Cerebellar nuclear complex (tissue), 1 donor: ENCODE results near the gene TMPRSS11A.

Experiments used
- DNase-seq, 2 experiments: peaks; one replicate each; lab custom pipeline; 2025; lab: John Stamatoyannopoulos, UW

Gene TMPRSS11A

DNA sequence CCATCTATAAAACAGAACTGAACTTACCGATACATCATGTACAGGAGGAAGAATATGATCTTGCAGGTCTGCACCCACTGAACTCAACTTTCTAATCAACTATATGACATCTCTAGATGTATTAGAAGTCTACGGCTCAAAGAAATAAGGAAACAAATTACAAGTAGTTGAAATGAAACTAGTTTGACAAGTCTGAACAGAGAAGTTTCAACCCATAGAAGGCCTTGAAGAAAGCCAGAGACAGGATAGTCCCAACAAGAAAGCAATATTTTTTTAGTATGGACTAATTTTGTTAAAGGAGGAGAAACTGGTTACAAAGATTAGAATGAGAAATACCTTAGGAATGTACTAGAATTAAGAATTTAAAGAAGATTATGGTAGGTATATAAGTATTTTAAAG is at the start of gene TMPRSS11A:
TSS of gene TMPRSS11A (minus strand) at position 138 of the 400 bp plus-strand sequence. CDS start at position 38, 100 bp downstream.
- DNase-seq: no peak

DNA sequence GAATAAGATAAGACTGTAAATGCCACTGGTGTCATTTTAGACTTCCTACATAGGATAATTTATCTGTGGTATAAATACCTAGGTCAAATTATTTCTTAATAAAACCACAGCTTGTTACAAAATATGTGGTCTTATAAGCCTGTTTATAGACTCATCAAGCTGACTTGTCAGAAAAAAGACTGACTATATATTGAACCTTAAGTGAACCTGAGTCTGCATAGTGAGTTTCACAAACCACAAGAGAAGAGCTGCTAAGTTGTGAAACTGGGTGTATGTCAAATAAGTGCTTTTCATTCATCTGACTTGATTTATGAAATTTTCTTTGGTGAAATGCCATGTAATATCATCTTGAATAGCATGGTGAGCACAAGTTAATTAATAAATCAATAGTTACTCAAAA is 48.4 kb upstream of the TMPRSS11A start:
- no peak for DNase-seq

GRCh38 chr4:68002906-68003305 is 39.6 kb upstream of the TMPRSS11A start:
- no peak for DNase-seq

GRCh38 chr4:67996127-67996526 is 32.8 kb upstream of the TMPRSS11A start:
- no peak for DNase-seq

DNA sequence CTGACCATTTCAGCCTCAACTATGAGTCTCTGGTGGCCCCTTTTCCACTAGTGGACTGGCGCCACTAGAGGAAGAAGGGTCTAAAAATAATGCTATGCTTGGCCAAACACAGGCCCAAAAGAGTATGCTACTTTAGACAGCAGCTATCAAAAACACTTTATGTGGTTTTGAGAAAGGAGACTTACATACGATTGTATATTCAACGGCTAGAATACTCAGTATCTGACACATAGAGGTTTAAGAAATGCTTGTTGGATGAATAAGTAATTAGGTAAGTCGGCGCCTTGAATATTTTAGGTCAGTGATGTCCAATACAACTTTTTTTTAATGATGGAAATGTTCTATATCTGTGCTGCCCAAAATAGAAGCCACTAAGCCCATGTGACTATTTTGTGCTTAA is 25.7 kb upstream of the TMPRSS11A start:
- DNase-seq: no peak

DNA sequence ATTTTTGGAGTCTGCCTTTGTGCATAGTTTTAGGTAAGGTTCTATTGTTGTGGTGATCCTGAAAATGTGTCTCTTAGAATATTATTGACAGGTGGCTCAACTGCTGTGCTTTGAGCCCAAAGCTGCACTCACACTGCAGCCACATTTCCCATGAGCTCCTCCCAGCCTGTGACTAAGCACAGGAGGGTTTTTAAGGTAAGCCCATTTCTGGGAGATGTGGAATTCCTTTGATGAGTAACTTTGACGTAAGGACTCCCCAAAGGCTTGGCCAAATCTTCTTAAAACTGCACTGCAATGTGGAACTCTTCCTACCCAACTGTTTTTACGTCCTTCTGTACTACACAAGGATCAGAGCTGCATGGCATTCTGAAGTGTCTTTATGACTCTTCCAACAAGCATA is 20.0 kb upstream of the TMPRSS11A start:
- no peak for DNase-seq

- no peak for DNase-seq
These were observed 17.2 kb upstream of the TMPRSS11A start for GRCh38 chr4:67980512-67980911.

DNA sequence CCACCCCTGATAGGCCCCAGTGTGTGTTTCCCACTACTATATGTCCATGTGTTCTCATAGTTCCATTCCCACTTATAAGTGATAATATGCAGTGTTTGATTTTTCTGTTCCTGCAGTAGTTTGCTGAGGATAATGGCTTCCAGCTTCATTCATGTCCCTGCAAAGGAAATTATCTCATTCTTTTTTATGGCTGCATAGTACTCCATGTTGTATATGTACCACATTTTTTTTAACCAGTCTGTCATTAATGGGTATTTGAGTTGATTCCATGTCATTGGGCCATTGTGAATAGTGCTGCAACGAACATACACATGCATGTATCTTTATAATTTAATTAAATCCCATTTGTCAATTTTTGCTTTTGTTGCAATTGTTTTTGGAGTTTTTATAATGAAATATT is 10.3 kb upstream of the TMPRSS11A start:
- DNase-seq: no peak

DNA sequence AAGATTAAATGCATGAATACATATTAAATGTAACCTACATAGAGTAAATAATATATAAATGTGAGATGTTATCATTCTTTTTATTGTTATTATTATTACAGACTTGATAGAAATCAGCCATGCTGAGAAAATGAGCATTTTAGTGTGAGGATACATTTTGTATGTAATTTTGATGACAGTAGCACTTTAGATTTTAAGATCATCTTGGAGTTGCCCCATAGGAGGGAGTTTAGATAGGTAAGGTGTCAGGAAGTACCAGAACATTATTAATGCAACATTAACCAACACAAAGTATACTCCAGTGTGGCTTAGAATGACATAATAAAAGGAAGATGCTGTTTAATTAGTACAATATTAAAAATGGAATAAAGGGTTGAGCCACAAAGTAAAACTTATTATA is 8.4 kb downstream of the TMPRSS11A start:
- DNase-seq: no peak

GRCh38 chr4:67941074-67941473 is 22.2 kb downstream of the TMPRSS11A start:
- no peak for DNase-seq

- DNase-seq: no peak
These were observed 22.8 kb downstream of the TMPRSS11A start for GRCh38 chr4:67940506-67940905.

- no peak for DNase-seq
These were observed 24.1 kb downstream of the TMPRSS11A start for GRCh38 chr4:67939195-67939594.

GRCh38 chr4:67935888-67936287 is 27.4 kb downstream of the TMPRSS11A start:
- no peak for DNase-seq

DNA sequence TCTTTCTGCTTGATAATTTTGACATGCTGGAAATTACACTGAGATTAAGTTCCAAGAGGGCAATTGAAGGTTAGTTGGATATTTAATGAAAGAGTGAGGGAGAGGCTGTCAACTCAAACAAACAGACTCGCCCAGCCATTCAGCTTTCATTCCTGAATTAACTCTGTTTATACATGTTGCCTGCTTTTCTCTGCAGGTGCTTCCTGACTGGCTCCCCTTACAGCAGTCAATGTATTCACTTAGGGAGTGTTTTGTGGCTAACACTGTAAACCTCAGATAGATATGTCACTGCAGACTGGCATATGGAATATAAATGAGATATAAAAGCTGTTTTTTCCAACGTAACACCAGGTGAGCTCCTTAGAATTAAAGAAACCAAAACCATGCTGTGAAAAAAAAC is 28.7 kb downstream of the TMPRSS11A start:
- no peak for DNase-seq

DNA sequence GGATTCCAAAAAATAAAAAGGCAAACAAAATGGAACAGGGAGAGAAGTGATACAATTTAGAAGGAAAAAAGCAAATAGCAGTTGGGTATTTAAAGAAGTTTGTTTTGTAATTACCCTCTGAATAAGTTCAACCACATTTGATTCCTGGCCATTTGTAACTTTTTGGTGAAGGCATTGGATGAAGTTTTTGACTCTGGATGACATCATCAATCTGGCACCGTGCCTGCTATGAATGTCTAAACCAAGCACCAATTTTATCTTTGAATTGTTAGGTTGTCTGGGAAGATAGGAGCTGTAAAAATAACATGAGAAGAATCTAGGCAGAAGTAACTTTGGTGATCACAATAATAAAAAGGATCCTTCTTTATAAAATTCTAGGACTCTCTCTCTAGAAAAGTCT is 29.5 kb downstream of the TMPRSS11A start:
- DNase-seq: no peak

DNA sequence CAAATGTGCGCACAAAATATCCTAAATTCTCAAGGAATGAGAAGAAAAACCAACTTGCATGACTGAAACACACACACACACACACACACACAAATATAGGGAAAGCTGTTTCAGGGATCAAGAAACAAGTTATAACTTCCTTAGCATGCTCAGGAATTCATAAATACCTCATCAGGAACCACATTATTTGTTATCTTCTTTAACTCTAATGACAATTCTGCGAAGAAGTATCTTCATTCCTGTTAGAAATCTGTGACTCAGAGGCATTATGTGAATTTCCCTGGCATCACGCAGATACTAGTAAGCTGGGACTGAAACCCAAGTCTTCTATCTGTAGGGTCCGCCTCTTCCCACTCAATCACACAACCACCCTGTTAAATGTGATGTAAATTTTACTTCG is 30.3 kb downstream of the TMPRSS11A start:
- DNase-seq: no peak

DNA sequence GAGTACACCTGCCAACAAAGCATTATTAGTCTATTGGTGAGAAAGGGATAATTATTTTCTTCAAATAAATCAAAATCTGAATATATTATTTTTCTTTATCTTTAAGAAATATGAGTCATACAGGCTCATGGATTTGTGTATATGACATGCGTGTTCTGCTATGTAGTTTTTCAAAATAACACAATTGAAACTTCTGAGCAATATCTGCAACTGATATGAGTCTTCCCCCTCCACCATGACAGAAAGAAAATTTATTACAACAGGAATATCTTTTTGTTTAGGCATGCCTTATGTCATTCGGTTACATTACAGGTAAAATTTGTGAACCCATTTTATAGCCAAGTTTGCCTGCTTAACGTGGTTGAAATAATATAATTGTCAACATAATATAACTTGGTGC is 32.0 kb downstream of the TMPRSS11A start:
- DNase-seq: no peak

DNA sequence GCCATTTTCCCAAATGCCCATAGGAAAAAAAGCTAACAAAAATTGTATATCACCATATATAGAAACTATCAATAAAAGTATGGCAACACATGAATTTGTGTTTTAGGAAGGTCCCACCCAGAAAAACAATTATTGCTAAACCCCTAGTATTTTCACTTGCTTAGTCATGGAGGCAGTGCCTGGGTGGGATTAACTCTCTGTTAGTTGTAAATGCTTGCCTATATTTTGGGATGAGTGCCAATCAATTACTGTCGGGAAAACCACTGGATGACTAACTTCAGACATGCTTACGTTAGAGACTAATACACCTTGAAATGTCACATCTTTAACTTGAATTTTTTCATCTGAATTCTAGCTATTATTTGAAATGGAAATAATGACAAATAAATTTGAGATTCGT is 33.9 kb downstream of the TMPRSS11A start:
- DNase-seq: no peak

DNA sequence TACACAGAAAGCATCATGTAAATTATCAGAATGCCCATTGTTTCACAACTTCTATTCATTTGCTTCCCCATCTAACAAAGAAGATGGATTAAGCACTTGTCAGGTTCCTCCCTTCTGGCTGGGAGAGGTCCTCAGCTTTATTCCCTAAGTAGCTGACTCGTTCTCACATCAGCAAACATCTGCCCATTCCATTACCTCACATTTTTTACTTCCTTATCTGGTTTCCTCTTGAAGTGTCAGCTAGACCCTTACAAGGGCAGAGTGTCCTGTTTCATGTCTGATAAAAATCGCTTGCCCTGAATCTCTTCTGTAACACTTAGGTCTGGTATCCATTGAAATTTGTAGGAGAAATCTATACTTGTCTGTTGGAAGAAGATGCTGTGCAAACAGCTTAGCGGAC is 34.7 kb downstream of the TMPRSS11A start:
- no peak for DNase-seq

- DNase-seq: no peak
These were observed 36.0 kb downstream of the TMPRSS11A start for GRCh38 chr4:67927251-67927650.

- no peak for DNase-seq
These were observed 36.8 kb downstream of the TMPRSS11A start for GRCh38 chr4:67926485-67926884.

DNA sequence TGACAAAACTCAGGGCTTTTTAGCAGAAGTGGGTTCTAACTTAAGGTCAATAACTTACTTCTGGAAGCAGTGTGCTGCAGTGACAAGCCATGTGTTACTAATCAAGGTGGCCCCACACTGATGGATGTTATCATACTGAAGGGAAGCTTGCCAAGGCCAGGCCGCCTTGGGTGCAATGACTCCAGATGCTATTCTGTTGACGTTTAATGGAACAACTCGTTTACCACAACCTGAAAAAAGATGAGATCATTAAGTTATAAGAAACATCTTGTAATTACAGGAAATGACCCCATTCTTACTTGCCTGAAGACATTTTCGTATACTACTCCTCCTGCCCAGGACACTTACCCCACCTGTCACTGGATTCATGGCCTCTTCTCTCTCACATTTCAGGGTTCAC is 40.6 kb downstream of the TMPRSS11A start:
- DNase-seq: no peak

GRCh38 chr4:67918428-67918827 is 44.9 kb downstream of the TMPRSS11A start:
- no peak for DNase-seq

DNA sequence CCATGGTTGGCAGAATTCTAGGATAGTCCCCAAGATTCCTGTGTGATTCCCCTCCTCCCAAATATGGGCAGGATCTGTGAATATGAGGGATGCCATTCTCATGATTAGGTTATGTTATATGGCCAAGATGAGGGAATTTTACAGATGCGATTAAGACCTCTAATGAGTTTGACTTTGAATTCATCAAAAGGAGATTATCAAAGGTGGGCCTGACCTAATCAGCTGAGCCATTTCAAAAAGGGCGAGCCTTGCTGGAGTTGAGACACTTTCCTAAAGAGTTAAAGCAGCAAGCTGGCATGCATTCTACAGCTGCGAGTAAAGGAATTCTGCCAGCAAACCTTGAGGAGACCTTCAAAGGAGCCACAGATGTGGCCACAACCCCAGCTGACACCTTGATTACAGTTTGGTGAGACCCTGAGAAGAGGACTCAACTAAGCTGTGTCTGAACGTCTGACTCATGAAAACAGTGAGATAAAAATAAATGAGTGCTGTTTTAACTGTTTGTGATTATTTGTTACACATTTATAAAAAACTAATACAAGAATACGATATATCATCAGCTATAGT is 47.8 kb downstream of the TMPRSS11A start:
- DNase-seq: no peak

DNA sequence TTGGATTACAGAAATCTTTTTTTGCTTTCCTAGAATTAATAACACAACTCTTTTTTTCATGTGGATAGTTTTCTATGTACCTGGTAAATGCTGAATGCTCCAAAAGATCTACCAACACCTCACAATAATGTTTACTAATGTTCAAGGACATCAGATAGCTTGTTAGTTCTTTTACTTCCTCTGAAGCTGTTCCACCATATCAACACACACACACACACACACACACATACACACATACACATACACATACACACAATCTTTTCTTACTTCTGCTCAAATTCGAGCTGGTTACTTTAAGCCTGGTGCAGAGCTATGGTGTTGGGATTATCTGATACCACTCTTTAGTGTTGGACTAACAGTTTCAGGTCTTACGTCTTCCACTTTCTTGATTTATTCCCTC is 51.2 kb downstream of the TMPRSS11A start:
- DNase-seq: no peak
